EH (cell line): ENCODE results near the gene ARID1A.

Source experiments
- DNase-seq: peaks from one replicate; pipeline ENCODE4 v3.0.0-alpha.2; 2015; ENCODE audit warnings: low read depth

The ARID1A gene

DNA sequence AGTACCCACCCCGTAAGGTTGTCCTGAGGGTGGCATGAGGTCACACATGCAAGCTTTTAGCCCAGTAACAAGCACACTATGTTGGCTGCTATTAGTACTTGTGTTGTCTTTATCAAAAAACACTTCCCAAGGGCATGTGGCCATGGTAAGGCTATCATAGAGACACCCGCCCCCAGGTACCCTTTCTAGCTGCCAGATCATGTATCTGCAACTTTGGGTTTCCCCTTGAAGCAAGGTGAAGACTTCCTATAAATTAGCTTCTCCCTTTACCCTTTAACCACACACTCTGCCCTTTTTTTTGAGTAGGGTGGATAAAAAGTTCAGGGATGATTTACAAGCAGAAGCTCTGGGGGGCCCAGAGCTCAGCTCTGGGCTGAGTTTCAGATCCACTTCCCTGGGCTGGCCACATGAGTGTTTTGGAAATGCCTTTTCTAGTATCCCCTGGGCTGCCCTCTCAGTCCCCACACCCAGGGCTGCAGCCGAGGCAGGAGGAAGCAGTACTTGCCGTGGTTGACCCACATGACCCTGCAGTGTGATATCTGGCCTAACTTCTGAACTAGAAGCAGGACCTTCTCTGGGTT lies 132.7 kb downstream of the ARID1A start:
- no peak for DNase-seq

DNA sequence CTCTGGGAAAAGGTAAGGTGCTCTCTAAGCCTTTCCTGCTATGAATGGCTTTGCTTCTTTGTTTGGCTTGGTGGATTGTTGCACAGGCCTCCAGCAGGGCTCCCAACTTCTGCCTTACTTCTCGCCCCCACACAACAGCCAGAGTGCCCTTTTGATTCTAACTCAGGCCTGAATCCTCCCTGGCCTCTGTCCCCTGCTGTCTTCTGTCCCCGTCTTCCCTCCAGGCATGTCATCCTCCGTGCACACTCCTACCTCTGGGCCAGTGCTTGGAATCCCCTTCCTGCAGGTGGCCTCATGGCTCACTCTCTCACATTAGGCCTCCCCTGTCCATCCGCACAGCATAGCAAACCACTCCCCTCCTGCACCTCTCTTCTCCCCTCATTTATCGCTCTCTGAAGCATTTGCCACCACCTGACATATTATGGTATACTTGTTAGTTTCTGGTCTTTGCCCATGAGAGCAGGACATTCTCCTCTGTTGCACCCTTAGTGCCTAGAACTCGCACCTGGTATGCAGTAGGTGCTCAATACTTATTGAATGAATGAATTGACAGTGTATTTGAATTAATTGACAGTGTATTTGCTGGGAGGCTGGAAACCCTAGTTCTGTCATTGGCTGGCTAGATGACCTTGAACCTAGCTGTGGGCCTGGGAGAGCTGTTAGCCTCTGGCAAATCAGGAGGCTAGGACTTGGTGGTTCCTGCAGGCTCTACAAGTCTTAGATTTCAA lies 133.5 kb downstream of the ARID1A start:
- no peak for DNase-seq

DNA sequence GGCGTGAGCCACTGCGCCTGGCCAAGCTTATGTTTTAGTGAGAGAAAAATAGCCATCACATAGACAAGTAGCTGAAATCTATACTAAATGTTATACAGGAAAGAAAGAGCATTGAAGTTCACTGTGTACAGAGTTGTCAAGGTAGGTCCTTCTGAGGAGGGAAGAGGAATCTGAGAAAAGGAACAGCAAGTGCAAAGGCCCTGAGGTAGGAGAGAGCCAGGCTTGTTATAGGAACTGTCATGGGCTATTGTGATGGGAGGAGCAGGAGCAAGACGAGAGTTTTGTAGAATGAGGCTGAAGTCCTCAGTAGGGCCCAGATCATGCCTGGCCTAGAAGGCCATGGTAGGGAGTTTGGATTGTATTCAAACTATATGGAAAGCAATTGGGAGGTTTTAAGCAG lies 135.2 kb downstream of the ARID1A start:
- no peak for DNase-seq
